GM19239 (cell line): ENCODE data around the gene TRIM45.
"Not testable (repeated sequence)": the region's sequence is repeated elsewhere in the genome, so short reads cannot be mapped to it uniquely, and the experiment has no call there.

Experiments used
- DNase-seq: peaks from one replicate; pipeline ENCODE4 v3.0.0; 2011; ENCODE audit warnings: low spot score; ENCODE audit not compliant: insufficient read length
- FAIRE-seq: peaks from 2 replicates; lab custom pipeline; 2011; peaks lifted over from hg19 to GRCh38; lab: Jason Lieb, UNC

The TRIM45 gene, protein sequence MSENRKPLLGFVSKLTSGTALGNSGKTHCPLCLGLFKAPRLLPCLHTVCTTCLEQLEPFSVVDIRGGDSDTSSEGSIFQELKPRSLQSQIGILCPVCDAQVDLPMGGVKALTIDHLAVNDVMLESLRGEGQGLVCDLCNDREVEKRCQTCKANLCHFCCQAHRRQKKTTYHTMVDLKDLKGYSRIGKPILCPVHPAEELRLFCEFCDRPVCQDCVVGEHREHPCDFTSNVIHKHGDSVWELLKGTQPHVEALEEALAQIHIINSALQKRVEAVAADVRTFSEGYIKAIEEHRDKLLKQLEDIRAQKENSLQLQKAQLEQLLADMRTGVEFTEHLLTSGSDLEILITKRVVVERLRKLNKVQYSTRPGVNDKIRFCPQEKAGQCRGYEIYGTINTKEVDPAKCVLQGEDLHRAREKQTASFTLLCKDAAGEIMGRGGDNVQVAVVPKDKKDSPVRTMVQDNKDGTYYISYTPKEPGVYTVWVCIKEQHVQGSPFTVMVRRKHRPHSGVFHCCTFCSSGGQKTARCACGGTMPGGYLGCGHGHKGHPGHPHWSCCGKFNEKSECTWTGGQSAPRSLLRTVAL

DNA sequence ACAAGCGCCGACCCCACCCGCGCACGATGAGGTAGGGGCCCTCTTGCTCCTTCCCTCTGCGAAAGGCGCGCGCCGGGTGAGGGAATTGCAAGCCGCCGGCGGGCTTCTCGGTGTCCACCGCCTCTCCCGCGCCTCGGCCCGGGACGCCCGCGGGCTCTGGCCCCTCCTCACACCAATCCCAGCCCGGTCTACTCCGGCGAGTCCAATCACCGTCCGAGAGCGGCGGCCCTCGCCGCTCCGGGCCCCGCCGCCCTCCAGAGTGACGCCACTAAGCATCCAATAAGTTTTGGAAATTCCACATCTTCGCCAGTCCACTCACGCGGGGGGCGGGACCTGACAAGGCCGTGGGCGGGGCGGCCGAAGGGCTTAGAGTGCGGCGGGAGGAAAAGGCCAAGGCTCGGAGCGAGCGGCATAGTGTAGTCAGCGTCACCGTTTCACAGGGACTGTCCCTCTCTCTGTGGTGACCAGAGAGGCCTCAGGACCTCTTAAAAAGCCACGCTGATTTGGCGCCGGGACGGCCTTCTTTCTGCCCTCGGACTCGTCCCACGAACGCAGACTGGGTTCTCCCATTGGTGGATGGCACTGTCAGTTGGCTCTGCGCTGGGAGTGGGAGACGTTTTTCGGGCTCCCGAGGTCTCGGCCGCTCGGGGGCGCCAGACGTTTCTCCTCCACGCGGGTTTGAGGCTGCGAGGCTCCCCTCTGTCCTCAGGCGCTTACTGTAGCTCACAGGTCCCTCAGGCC, at the start of gene TRIM45:
Gene TRIM45 (minus strand): TSS at position 161 of the 741 bp plus-strand sequence. CDS start 548 bp downstream, outside the sequence.
- FAIRE-seq (peak; percentile 88), DNase-seq (peak; percentile 79)

DNA sequence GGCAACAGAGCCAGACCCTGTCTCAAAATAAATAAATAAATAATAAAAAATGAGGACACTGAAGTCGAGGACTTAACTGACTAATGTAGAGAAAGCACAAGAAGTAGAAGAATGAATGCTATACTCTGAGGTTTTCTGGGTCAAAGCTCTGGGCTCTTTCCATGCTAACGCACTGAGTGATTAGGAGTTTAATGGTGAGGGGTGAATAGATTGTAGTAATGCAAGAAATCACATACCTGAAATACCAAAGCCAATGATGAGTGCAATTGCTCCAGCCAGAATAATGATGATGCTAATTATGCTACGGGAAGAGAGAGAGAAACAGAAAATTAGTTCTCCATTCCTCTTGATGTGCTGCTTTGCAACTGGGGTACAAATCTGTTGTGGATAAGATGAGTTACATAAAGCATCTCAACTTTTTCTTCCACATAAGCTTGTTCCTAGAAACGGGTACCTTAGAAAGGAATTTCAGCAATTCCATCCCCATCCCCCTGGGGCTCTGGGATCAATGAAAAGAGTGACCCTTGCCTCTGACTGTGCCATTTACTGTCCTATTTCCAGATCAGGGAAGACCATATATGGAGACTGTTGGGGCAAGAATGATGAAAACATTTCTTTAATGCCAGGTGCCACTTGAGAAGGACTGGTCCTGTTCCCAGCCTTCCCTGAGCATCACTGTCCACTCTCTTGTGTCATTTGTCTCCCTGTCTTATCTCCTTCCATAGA, 48.5 kb upstream of the TRIM45 start:
- DNase-seq (no peak), FAIRE-seq (no peak)

DNA sequence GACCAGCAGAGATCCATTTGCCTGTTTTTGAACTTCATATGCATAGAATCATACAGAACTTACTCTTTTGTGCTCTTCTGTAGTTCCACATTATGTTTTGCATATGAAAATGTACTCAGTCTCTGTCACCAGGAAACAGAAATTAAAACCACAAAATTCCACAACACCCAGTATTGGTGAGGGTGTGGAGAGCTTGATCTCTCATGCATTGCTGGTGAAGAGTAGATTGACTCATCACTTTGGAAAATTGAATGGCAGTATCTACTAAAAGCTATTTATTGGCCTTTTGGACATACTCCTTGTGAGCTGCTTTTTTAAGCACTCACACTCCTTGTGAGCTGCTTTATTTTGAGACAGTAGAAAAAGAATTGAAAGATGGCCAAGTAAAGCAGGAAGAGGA, 45.9 kb upstream of the TRIM45 start:
- FAIRE-seq, result no peak
- DNase-seq, result no peak

DNA sequence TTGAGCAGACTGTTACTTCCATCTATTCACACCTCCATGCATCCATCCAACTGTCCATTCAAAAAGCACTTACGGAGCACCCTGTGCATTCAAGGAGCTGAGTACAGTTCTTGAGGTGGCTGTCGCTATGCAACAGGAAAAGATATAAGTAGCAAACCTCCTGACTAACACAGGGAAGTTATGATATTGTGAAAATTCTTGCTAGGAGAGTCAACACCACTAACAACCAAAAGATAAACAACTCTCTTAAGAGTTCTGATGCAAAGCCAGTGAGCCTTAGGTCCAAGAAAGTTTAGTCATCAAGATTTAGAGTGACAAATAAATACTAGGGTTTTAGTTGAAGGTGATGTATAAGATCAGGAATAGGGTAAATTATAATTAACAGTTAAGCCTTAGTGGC, 44.5 kb upstream of the TRIM45 start:
- FAIRE-seq, result no peak
- no peak for DNase-seq

DNA sequence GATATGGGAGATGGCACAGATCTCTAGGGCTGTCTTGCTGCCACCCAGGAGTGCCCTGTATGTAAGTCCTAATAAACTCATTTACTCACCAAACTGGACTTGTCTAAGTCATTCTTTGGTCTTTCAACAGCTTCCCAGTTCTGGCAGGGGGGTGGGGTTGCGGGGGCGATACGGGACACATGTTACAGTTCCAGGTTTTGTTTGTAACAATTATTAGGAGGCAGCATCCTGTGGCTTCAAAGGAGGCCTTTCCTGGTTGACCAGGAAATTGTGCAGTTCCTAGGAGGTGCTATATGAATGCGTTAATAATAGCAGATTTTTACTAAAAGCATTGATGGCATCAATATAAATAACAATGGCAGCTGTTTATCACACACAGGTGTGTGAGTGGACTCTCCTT, 42.7 kb upstream of the TRIM45 start:
- FAIRE-seq, result no peak

DNA sequence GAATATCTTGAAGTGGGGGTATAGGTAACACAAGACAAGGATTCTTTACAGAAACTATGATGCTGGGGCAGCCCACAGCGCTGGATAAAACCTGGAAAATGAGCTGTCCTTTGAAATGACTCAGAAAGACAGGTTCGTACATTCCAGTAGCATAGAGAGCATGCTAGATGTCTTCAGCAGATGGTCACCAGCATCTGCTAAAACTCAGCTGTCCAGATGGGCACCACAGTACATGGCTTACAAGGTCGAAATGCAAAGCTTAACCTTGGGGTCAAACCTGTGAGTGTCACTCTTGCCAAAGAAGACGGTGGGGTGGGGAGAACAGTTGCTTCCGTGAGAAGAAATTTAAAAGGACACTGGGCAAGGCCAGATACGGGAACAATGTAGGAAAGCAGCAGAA, 41.3 kb upstream of the TRIM45 start:
- FAIRE-seq, result no peak
- no peak for DNase-seq

More for the DNA sequence above, 42.7 kb upstream of the TRIM45 start:
- DNase-seq, result no peak

DNA sequence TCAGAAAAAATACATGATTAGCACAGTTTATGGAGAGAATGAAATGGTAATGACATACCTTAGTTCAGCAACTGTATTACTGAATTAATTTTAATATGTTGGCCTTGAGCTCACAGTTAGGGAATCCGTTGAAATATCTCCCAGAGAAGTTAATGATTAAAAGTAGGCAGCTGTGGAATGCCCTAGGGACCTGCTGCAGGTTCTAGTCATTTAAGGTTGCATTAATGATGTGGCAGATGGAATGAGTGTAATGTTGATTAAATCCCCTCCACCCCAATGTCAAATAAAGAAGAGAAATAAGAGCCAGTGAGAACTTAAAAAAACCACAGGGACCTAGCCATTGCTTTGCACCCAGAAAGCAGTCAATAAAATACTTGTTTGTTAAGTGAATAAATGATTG, 40.3 kb upstream of the TRIM45 start:
- DNase-seq (no peak), FAIRE-seq (no peak)

DNA sequence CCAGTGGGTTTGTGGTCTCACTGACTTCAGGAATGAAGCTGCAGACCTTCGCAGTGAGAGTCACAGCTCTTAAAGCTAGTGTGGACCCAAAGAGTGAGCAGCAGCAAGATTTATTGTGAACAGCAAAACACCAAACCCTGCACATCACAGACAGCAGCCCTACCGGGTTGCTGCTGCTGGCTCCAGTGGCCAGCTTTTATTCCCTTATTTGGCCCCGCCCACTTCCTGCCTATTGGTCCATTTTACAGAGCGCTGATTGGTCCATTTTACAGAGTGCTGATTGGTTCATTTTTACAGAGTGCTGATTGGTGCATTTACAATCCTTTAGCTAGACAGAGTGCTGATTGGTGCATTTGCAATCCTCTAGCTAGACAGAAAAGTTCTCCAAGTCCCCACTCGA, 29.8 kb upstream of the TRIM45 start:
- FAIRE-seq, DNase-seq: not testable (repeated sequence)

DNA sequence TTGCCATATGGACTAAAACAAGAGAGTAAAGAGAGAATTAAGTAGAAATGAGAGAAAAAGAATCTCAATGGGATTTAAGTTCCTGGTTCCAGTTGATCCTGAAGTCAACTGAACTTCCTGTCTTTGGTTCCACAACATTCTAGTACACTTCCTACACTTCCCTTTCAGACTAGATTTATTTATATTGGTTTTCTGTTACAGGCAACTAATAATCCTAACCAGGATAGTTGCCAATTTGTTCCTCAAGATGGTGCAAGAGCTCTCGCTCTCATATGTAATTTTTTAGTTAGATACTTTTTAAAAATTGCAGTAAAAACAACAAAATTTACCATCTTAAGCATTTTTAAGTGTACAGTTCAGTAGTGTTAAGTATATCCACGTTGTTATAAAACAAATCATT, 28.8 kb upstream of the TRIM45 start:
- DNase-seq (no peak), FAIRE-seq (no peak)

DNA sequence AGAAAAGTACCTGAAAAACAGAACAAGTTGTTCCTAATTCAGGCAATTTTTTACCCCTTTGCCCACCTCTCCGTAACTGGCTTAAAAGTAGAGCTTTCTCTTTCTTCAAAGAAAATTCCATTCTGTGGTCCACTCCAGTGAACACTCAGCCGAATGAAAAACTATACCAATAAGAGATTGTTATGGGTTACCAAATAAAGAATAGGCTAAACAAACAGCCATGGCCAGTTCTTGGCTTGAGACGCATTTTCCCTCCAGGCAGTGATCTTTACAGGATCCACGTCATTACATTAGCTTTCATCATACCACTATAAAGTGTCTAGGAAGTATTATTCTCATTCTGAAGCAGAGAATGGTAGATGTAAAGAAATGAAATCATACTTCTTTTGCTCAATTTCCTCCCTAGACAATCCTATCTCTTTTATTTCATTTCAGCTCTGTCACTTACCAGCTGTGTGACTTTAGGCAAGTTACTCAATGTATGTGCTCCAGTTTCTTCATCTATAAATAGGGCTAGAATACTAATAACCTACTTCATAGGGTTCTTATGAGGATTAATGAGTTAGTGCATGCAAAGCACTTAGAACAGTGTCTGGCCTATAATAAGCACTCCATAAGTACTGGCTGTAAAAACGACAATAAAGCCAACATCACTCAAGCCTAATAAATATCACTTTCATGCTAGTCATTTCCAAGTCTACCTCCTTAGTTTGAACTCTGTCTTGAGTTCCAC, 26.5 kb upstream of the TRIM45 start:
- DNase-seq (no peak), FAIRE-seq (no peak)

DNA sequence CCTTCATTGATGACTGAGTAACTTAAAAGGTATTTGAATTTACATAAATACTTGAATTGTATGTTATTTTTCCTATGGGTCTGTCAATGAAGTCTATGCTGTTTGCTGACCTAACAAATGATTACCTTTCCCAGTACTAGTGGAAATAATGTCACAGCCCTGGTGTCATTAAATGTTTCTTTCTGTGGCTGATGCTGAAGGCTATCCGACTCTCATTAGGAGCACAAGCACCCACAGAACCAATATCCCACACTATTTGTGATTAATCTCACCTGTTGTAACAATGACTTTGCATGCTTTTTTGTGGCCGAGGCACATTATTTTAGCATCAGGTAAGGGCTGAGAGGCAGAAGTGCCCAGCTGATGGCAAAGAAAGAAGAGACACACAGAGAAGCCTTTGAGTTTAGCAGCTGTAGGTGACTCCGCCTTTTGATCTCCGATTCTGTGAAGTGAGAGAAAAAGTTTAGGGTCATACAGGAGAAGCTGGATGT, 25.8 kb upstream of the TRIM45 start:
- DNase-seq (no peak), FAIRE-seq (no peak)

DNA sequence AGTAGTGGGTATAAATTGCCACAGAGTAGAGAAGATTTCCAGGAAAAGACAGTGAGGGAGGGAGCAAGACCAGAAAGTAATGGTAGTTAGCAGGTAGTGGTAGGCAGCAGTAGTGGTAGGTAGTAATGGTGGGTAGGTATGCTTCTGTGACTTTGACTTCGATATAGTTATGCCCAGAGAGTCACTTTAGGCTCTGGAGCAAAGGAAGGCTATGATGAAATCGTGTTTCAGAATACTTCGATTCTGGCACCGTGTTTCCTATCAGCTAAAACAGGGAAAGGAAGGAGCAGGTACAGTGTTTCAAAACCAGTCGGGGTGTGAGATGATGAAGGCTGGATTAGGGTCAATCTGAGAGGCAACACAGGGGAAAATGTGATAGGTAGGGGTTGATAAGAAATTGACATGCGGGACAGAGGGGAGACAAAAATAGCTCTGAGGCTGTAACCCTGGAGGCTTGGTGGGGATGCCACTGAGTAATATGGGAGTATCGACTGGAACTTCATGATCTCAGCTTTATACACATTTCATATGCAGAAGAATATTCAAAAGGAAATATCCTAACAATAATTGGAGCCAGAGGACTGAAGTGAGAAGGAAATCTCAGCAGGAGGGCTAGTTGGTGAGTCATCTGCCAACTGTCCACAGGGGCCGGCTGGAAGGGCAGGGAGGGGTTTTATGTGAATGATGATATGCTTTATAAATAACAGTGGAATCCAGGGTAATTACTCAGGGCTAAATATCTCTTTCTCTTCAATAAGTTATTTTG, 25.2 kb upstream of the TRIM45 start:
- no peak for FAIRE-seq
- DNase-seq, result no peak

DNA sequence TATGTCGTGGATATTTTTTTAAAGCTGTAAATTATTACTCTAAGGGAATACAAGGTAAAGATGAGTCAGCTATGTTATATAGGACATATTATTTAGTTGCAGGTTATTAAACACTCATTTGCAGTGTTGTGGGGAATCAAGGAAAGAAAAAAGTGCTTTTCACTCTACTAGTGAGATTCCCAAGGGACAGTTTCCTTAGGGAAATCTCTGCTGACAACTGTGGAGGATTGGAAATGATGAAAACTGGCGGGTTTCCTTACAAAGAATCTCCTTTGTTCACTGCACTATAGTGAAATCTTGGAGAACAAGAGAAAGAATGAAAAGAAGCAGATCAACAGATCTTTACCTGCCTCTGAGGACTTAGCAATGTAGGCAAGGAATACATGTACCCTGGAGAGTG, 24.5 kb upstream of the TRIM45 start:
- no peak for FAIRE-seq
- no peak for DNase-seq

DNA sequence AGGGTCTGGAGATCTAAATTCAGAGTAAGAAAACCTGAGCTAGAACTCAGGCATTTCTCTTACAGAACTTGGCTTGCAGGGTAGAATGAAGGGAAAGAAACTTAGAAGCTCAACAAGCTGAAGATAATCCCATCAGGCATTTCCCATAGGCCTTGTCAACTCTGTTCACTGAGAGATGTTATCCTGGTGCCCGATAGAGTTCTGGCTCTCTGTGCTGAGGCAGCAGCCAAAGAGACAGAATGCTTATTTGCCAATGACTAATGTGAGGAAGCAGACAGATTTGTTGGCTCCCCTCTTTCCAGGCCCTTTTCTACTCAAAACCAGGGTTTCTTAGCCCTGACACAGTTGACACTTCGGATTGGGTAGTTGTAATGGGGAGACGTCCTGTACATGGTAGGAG, 22.3 kb upstream of the TRIM45 start:
- FAIRE-seq (no peak), DNase-seq (no peak)

DNA sequence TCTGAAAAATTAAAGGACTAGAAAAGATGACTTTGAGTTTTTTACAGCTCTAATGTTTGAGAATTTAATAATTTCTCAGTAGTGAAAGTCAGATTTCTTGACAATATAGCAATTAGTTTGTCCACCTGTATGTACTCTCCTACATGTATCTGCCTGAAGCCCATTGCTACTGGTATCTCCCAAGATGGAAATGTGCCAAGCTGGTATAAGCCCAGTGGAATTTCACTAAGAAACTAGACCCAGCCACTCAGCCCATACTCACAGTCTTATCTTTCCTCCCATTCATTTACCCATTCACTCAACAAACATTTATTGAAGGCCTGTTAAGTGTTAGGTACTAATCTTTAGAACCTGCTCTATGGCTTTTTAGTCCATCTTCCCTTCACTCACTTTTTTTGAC, 21.6 kb upstream of the TRIM45 start:
- DNase-seq, result no peak
- FAIRE-seq, result no peak

DNA sequence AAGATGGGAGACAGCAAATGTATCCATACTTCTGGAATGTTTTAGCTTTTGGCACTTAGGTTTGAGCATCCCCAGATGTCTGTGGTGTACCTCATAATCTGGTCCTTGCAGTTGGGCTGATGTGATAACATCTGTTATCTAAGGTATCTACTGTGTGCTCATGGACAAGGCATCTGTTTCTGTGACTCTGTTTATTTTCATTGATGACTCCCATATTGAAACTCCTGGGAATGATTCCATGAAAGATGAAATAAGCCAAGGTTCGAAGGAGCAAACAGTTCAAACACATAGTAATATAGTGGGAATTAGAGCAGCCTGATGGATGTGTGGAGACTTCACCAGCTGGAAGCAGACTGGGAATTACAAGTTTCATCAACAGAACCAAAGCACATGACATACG, 20.7 kb upstream of the TRIM45 start:
- DNase-seq, result no peak

DNA sequence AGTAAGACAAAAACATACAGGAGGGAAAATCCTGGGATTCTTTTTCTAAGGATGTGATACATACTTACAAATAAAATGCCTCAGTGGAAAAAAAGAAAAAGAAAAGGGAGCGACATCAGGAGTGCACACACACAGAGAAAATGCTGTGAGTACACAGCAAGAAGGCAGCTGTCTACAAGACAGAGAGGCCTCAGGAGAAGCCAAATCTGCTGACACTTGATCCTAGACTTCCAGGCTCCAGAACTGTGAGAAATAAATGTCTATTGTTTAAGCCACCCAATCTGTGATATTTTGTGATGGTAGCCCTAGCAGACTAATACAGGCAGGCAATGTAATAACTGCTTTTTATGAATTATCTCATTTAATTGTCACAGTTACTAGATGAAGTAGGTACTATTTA, 17.0 kb upstream of the TRIM45 start:
- DNase-seq (no peak), FAIRE-seq (no peak)

More for the DNA sequence above, 20.7 kb upstream of the TRIM45 start:
- no peak for FAIRE-seq

DNA sequence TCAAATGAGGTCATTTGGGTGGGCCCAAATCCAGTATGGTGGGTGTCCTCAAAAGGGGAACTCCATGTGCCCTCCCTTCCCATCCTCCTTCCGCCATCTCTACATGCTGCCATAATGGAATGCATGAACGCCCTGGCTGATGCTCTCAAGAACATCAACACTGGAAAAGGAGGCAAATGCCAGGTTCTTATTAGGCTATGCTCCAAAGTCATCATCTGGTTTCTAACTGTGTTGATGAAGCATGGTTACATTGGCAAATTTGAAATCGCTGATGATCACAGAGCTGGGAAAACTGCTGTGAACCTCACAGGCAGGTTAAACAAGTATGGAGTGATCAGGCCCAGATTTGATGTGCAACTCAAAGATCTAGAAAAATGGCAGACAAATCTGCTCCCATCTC, 16.6 kb upstream of the TRIM45 start:
- FAIRE-seq, result no peak
- DNase-seq, result no peak

DNA sequence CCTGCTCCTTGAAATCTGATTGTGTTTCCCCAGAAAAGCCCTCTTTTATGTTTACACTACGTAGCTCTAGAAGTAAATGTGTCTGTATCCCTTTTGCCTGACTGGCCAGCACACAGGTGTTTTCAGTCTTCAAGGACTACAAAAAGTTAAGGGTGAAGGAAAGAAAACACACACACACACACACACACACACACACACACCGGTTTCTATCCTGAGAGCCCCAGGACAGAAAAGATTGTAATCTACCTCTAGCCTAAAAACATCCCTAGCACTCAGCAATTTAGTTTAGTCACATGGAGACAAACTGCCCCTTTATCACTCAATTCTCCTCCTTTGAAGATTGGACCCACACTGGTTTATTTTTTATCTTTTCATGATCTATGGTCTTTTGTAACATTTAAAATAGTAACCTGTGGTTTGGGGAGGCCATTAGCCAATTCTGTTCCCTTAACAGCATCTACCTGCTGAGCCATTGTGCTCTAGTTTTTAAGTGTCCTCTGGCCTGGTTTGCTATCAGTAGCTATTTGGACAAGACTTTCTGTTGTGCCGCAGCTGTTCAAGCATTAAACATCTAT, 15.8 kb upstream of the TRIM45 start:
- no peak for DNase-seq
- no peak for FAIRE-seq
